ENCODE measurements around the gene RBM41.

GRCh38 chrX:107146670-107147069 is 28.0 kb upstream of the RBM41 start:
- TF ChIP-seq POLR2AphosphoS5 (IDR thresholded peaks at IDR 0.05; ENCODE audit: borderline replicate concordance, low read depth, low read length) (no peak), EZH2 (IDR thresholded peaks at IDR 0.05) (no peak)
